HTR-8/SVneo (cell line): ENCODE measurements around the gene EYA3.

ENCODE experiments used
- DNase-seq: peaks from one replicate; pipeline ENCODE4 v3.0.0; 2011; ENCODE audit warnings: low spot score, mixed read lengths; ENCODE audit not compliant: insufficient read length
- FAIRE-seq: peaks from 2 replicates; lab custom pipeline; 2011; peaks lifted over from hg19 to GRCh38; lab: Jason Lieb, UNC

The EYA3 gene, protein sequence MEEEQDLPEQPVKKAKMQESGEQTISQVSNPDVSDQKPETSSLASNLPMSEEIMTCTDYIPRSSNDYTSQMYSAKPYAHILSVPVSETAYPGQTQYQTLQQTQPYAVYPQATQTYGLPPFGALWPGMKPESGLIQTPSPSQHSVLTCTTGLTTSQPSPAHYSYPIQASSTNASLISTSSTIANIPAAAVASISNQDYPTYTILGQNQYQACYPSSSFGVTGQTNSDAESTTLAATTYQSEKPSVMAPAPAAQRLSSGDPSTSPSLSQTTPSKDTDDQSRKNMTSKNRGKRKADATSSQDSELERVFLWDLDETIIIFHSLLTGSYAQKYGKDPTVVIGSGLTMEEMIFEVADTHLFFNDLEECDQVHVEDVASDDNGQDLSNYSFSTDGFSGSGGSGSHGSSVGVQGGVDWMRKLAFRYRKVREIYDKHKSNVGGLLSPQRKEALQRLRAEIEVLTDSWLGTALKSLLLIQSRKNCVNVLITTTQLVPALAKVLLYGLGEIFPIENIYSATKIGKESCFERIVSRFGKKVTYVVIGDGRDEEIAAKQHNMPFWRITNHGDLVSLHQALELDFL

DNA sequence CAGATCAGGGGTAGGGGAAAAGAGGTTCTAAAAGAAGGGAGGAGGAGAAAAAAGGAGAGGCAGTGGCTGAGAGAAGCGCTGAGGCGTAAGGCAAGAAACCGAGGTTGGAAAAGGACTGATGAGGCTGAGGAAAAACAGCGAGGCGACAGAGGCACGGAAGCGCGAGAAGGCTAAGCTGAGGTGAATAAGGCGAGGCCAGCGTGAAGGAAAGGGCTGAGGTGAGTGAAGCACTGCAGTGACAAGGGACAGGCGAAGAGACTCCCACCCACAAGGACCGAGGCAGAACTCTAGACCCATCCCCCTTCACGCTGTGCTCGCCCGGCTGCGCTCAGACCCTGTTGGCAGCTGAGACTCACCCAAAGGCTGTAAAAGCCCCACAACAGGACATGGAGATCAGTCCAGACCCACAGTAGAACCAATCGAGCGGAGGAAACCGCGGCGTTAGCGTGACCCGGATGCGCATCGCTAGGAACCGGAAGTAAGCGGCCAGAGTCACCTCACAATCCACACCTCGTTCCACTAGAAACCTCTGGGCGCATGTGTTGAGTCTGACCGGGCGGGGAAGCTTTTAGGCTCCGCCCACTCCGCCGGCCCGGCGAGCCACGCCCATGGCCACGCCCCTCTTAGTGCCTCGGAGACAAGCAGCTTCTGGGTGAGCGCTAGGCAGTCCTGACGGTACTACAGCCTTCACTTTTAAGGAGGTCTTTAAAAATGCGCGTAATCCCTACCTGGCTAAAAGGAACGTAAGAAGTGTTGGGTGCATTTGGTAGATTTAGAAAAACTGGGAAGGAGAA, at the start of gene EYA3:
Gene EYA3 (minus strand): TSS at position 443 of the 794 bp plus-strand sequence. CDS start 30,584 bp downstream, outside the sequence.
- FAIRE-seq: peak; percentile 66
- DNase-seq: peak; percentile 97

DNA sequence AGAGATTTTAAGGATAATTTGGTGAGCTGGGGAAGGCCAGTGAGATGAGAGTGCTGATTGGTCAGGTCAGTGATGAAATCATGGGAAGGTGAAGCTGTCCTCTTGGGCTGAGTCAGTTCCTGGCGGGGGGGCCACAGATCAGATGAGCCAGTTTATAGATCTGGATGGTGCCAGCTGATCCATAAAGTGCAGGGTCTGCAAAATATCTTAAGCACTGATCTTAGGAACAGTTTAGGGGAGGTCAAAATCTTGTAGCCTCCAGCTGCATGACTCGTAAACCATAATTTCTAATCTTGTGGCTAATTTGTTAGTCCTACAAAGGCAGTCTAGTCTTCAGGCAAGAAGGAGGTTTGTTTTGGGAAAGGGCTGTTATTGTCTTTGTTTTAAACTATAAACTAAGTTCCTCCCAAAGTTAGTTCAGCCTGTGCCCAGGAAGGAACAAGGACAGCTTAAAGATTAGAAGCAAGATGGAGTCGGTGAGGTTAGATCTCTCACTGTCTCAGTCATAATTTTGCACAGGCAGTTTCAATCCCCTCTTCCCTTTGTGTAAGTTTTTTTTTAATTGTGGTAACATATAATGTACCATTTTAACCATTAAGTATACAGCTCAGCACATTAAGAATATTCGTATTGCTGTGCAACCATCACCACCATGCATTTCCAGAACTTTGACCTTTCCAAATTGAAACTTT, 48.7 kb upstream of the EYA3 start:
- DNase-seq (no peak), FAIRE-seq (no peak)

DNA sequence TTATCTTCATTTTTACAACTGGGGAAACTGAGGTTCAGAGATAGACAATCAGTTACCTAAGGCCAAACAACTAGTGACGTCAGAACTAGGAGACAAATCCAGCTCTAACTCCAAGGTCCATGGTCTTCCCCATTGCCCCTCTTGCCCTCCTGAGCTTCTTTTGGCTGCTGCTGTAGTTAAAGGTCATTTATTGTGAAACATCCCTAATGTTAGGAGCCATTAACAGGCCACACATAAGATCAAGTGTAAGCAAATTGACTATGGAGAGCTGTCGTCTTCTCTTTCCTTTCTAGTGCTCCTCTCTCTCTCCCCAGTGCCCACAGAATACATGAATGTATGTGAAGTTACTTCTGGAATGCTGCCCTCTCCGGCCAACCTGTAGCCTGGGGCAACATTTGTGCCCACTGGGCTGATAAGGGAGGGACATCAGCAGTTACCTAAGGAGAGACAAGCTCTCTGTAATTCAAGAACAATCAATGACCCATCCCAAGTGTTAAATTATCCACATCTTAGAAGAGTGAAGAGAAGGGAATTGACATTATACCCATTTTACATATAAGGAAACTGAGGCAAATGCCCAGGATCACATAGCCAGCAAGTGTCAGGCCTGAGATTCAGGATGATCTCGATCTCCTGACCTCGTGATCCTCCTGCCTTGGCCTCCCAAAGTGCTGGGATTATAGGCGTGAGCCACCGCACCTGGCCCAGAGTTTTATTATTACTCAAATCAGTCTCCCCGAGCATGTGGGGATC, 47.9 kb upstream of the EYA3 start:
- DNase-seq (no peak), FAIRE-seq (no peak)

DNA sequence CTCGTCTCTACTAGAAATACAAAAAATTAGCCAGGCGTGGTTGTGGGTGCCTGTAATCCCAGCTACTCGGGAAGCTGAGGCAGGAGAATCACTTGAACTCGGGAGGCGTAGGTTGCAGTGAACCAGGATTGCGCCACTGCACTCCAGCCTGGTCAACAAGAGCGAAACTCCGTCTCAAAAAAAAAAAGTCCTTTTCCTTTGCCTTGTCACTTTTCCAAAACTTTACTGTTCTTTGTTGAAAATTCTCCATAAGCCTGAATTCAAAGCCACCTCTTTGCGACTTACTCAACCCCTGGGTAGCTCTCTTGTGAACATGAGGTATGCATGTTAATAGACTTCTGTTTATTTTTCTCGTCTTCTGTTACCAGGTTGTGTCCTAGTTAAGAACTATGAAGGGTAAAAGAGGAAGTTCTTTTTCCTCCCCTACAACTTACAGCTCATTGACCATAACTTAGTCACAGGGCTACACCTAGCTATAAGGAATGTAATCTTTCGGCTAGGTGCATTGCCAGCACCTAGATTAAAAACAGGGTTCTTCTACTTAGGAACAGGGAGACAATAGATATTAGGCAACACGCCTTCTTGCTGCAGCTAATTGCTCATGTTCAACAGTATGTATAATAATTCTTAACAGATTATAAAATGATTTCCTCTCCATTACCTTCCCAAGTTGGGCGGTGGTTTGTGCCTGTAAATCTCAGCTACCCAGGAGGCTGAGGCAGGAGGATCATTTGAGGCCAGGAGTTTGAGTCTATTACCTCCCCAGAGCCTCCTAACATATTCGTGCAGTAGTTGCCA, 47.2 kb upstream of the EYA3 start:
- FAIRE-seq: no peak
- DNase-seq: no peak

DNA sequence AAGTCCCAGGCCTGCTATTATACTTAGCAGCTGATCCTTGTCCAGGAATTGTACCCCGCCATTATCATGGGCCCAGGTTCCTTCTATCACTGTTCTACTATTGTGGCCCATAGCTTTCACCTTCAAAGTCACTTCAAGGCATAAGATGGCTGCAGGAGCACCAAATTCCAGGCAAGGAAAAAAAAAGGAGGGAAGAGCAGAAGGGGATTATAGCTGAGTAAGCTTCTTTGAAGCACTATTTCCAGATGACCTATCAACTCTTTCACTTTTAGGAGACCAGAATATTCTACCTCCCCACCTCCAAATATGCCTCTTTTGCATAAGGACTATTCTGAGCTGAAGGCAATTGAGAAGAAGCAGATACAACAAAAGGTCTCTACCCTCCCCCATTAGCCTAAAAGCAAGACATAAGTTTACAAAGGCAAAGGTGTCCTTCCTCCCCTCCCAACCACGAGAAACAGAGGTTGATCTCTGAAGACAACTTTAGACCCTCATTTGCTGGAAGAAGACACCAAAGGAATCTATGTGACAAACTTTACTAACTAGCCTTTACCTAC, 46.3 kb upstream of the EYA3 start:
- no peak for DNase-seq
- FAIRE-seq: no peak

DNA sequence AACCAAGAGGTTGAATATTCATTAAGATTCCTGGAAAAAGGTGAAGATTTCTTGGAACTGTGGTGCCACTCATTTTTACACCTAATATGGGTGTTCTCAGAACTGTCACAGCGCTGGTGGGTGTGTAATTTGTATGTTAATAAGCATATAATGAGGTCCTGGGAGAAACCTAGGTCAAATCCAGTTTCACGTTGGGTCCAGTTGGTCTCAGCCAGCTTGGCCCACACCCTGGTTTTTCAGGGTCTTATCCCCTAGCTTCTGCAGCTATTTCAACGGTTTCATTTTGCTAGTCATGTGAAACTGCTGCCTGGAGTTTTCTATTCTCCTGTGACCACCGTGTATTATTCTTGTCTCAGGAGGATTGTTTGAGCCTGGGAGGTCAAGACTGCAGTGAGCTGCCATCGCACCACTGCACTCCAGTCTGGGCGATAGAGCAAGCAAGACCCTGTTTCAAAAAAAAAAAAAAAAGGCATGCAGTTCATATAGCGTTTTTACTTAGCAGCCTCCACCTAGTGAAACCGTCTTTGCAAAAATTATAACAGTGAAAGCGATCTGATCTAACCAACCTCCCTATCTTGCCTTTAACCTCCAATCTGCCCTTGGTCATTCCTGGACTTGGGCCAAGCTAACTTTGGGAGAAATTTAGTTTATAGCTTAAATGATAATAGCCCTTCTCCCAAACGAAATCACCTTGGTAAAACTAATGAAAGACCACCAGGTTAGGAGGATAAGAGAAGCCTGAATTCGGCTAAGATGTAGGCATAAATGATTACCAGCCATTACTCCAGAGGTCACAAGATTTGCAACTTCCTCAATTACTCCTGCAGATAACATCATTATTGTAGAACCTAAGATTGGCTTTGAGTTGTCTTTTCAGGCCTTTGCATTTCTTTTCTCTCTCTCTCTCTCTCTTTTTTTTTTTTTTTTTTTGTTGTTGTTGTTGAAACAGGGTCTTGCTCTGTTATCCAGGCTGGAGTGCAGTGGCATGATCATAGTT, 44.1 kb upstream of the EYA3 start:
- DNase-seq: no peak
- FAIRE-seq: no peak

DNA sequence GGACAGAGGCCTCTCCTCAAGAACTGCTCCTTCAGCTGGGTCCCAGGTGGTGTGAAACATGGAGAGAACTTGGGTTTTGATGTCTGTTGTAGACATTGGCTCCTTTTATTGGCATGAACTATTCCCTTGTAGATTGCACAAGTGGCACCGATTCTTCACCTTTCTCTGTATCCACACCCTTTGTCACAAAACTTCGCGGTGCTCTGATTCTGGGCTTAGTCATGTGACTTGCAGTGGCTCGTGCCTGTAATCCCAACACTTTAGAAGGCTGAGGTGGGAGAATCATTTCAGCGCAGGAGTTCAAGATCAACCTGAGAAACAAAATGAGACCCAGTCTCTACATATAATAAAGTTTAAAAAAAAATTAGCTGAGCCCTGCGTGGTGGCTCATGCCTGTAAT, 42.5 kb upstream of the EYA3 start:
- DNase-seq (no peak), FAIRE-seq (no peak)

DNA sequence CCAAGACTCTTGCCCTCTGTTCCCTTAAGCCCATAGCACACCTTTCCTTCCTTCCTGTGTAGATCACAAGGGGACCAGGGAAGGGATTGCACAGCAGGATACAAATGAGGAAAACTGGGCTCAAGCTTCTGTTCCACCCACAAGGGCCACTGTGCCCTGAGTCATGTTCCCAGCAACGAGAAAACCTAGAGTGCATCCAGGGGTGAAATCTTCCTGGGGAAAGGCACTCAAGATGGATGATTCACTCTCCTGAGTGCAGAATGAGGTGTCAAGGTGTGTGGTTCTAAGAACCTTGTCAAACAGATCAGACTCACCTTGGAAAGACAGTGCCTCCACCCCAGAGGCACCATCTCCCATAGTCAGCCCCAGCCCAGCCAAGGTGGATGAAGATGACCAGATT, 40.7 kb upstream of the EYA3 start:
- DNase-seq: no peak
- no peak for FAIRE-seq

DNA sequence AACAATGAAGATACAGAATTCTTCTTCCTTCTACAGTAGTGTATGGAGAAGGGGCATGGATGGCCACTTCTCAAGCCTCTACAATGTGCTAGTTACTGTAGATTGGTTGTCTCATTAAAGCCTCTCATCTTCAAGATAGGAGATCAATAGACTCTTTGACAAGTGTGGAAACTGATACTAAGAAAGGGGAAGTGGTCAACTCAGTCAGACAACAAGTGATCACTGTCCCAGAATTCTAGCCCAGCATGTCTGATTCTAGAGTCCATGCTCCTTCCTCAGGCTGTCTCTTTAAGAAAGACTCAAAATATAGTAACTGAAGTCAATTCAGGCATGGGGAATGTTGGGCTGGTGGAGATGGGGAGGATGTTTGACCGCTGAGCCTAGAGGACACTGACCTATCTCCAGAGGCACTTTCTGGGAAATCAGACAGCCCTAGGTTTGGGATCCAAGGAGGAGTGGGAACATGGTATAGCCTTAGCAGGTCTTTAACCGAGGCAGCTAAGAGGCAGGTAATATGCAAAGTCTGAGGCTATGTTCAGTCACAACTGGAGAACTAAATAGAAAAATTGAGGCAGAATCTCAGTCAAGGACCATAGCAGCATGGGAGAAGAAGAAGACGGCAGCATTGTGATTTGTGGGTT, 39.3 kb upstream of the EYA3 start:
- FAIRE-seq: no peak
- no peak for DNase-seq

DNA sequence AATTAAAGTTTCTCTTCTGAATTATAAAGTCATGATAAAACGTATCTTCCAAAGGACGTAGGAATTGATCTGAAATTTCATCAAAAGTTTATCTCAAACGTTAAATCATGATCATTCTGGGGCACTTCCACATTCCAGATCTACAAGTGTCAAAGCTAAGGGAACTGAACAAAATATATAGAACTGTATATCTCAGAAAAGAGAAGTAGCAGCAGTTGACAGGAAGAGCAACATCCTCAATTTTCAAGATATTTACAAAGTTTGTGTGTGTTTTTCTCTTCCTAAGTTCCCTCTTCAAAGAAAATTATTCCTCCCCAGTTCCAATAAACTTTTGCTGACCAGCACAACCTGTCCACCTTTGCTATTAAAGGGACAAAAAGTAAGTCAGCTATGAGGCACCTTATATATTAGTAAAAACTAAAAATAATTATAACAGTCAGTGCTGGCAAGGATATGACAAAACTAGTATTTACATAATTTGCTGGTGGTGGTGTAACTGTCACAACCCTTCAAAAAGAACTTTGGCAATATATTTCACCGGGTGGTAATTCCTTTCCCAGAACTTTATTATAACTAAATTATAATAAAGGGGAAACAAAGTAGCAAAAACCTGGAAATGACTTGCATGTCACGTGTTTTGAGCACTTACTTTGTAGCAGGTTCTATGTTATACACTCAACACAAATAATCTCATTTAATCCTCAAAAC, 38.5 kb upstream of the EYA3 start:
- DNase-seq: no peak
- FAIRE-seq: no peak

DNA sequence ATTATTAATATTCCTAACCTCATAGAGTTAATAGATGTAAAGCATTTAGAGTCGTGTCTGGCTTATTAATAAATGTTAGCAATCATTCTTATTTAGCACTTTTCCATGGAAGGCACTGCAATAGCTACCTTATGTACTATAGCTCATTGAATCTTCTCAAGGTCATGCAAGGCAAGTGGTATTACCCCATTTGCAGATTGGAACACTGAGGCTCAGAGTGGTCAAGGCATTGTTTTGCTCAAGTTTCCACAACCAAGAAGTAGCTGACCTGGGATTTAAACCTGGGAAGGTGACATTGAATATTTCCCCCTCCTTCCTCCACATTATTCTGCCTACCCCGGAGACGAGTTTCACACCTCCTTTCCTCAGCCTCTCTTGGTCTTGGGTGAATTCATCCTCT, 37.8 kb upstream of the EYA3 start:
- DNase-seq: no peak
- no peak for FAIRE-seq

DNA sequence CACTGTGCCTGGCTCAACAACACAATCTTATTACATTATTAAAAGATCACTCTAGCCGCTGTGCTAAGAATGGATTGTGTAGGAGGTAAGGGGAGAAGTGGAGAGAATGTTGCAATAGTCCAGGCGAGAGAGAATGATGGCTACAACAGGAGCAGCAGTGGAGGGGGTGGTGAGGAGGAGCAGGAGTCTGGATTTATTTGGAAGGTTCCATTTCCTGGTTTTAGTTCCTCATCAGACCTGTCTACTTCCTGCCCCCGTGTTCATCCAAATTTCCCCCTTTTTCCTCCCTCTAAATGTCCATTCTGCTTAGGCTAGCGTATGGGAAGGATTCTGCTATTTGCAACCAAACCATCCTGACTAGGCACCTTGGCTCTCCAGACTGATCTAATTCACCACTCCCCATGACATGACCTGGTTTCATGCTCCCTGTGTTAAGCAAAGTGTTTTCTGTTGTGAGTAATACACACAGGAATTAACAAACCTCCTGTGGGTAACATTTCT, 35.1 kb upstream of the EYA3 start:
- DNase-seq (no peak), FAIRE-seq (no peak)

DNA sequence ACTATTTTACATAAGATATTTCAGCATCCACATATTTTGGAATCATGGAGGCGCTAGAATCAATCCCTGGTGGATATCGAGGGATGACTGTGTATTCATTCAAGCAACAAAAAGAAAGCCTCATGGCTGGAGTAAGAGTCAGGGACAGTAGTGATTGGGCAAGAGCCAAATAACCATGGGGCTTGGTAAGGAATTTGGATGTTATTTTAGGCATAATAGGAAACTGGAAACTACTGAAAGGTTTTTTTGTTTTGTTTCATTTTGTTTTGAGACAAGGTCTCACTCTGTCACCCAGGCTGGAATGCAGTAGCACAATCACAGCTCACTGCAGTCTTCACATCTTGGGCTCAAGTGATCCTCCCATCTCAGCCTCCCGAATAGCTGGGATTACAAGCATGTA, 33.8 kb upstream of the EYA3 start:
- DNase-seq (no peak), FAIRE-seq (no peak)

DNA sequence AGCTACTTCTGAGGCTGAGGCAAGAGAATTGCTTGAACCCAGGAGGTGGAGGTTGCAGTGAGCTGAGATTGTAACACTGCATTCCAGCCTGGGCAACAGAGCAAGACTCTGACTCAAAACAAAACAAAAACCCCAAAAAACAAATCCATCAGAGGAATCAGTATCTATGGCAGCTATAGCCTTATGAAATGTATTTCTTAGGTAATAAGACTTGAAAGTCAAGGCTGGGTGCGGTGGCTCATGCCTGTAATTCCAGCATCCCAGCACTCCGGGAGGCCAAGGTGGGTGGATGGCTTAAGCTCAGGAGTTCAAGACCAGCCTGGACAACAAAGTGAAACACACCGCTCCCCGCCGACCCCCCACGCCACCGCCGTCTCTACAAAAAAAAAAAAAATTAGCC, 31.1 kb upstream of the EYA3 start:
- DNase-seq (no peak), FAIRE-seq (no peak)

DNA sequence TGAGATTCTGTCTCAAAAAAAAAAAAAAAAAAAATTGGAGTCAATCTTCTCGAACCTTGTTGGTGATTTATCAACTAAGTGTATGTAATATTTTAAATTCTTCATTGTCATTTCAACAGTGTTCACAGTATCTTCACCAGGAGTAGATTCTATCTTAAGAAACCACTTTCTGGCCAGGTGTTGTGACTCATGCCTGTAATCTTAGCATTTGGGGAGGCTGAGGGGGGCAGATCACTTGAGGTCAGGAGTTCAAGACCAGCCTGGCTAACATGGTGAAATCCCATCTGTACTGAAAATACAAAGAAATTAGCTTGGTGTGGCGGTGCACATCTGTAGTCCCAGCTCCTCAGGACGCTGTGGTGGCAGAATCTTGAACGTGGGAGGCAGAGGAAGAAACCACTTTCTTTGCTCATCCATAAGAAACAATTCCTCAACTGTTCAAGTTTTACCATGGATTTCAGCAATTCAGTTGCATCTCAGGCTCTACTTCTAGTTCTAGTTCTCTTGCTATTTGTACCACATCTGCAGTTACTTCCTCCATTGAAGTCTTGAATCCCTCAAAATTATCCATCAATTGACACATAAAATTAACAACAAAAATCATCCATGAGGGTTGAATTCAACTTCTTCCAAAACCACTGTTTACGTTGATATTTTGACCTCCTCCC, 30.4 kb upstream of the EYA3 start:
- DNase-seq: no peak
- no peak for FAIRE-seq

DNA sequence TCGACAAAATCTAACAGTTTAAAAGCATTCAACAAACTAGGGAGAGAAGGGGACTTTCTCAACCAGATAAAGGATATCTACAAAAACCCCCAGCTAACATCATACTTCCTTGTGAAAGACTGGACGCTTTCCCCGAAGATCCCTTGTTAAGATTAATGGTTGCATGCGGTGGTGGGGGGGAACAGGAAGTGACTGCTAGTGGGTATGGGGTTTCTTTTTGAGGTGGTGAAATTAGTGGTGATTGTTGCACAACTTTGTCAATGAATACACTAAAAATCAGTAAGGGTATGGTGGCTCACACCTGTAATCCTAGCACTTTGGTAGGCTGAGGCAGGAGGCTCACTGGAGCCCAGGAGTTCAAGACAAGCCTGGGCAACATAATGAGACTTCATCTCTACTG, 26.9 kb upstream of the EYA3 start:
- FAIRE-seq (no peak), DNase-seq (no peak)
